GM10248 (cell line): ENCODE data around the gene CEP104.

ENCODE experiments used
- CTCF ChIA-PET: fragments of 300-600 bp; sonication (Branson Sonifier 250); formaldehyde crosslinking; extraction: SDS; loops from one replicate; lab custom pipeline; 2021; ENCODE audit warnings: antibody characterized with exemption; lab: Yijun Ruan, JAX
- POLR2A ChIA-PET: fragments of 350-650 bp; sonication (Branson Sonifier 250); formaldehyde crosslinking; extraction: SDS; loops from one replicate; lab custom pipeline; 2020; ENCODE audit warnings: antibody characterized with exemption; lab: Yijun Ruan, JAX
- DNase-seq: peaks from one replicate; pipeline ENCODE4 v3.0.0; 2012; ENCODE audit errors: extremely low spot score
- CTCF ChIP-seq: IDR thresholded peaks from 2 replicates; pipeline ENCODE4 v1.5.1; 2012; ENCODE audit warnings: mild to moderate bottlenecking, low read depth; ENCODE audit errors: extremely low read depth, missing control alignments, control extremely low read depth

The CEP104 gene

GRCh38 chr1:3774946-3775489 lies 82.0 kb downstream of the CEP104 start:
- ChIA-PET CTCF (interaction anchor here (0.7 to 2.2 kb wide), 10 partner anchors 8 to 1866 kb away, joined by 3 to 18 read pairs (median 6); partner anchors contain the start of gene LRRC47), POLR2A (no interaction called here)
- no peak for DNase-seq
- no peak for TF ChIP-seq CTCF

- TF ChIP-seq CTCF = no peak
- ChIA-PET POLR2A (no interaction called here), CTCF (interaction anchor here (1.1 to 1.9 kb wide), 3 partner anchors 21 to 125 kb away, joined by 3 to 10 read pairs (median 3); partner anchors contain the start of gene C1orf174)
- DNase-seq = no peak
Measured at GRCh38 chr1:3774276-3774945, 82.6 kb downstream of the CEP104 start.

- POLR2A ChIA-PET = no interaction called here
- CTCF ChIA-PET = interaction anchor here (1.1 to 1.3 kb wide), 2 partner anchors 22 to 126 kb away, joined by 3 read pairs; partner anchors contain the start of gene C1orf174
- DNase-seq = no peak
- TF ChIP-seq CTCF = no peak
Measured at GRCh38 chr1:3773572-3774275, 83.3 kb downstream of the CEP104 start.

GRCh38 chr1:3772715-3773571 lies 84.1 kb downstream of the CEP104 start, which contains the start of gene SMIM1:
Gene SMIM1, plus strand, starts transcription at chr1:3772749. Its CDS starts 2,625 bp downstream, at chr1:3775374.
- no peak for TF ChIP-seq CTCF
- peak; percentile 53 for DNase-seq
- CTCF ChIA-PET = interaction anchor here (1.3 kb wide), 1 partner anchor 127 kb away, joined by 3 read pairs; the partner anchor contains the start of gene C1orf174
- POLR2A ChIA-PET = no interaction called here

GRCh38 chr1:3772027-3772714 lies 84.8 kb downstream of the CEP104 start:
- CTCF ChIA-PET = interaction anchor here (1.0 to 1.2 kb wide), 2 partner anchors 21 to 48 kb away, joined by 3 read pairs; no protein-coding TSS in a partner anchor
- DNase-seq = peak; percentile 100
- TF ChIP-seq CTCF = no peak
- POLR2A ChIA-PET = no interaction called here
